GM21825 (cell line): ENCODE results near the gene RPL18.
"Not testable (repeated sequence)": the region's sequence is repeated elsewhere in the genome, so short reads cannot be mapped to it uniquely, and the experiment has no call there.

ENCODE experiments used
- ATAC-seq: cut with Tn5 transposase; IDR thresholded peaks from one replicate; pipeline ENCODE4 v1.9.1; 2021; ENCODE audit warnings: mild to moderate bottlenecking, moderate library complexity; ENCODE audit not compliant: unreplicated experiment

RPL18 gene

DNA sequence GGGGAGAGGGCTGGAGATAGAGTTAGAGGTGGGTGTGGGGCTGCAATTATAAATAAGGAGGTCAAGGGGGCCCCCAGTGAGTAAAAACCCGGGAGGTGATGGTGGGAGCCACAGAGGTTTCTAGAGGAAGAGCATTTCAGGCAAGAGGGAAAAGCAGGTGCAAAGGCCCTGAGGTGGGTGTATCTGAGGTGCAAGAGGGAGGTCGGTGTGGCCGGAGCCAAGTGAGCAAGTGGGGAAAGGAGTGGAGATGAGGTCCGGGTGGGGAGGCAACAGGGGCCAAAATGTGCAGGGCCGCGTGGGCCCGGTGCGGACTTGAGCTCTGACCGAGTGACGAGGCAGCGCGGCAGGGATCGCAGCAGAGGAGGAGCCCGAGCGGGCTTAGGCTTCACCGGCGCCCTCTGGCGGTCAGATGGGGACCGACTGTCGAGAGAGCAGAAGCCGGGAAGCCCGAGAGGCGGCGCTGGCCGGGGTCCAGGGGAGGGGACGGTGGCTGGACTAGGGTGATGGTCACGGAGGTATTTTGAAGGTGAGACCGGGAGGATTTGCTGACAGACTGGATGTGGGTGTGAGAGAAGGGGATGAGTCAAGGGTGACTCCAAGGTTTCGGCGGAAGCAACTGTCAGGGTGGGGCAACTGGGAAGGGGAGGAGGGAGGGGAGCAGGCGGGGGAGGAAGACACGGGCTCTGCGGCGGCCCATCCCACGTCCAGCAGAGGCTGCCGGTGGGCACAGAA lies 30.1 kb downstream of the RPL18 start:
- no peak for ATAC-seq

GRCh38 chr19:48587387-48587786 lies 31.6 kb downstream of the RPL18 start:
- ATAC-seq = no peak

DNA sequence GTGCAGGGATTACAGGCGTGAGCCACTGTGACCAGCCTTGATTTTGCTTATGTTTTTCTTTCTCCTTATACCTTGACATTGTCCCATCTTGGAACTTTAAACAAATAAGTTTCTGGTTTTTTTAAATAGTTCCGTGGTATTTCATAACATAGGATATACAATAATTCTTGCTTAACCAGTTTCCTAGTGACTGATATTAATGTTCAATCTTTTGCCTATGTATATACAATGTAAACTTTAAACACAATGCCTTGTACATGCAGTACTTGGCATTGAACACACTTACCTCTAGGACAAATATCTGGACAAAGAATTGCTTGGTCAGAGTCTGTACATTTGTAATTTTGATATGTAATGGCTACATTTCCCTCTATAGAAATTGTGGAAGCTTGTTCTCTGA lies 36.8 kb downstream of the RPL18 start:
- no peak for ATAC-seq

- ATAC-seq = no peak
Measured at GRCh38 chr19:48578891-48579290, 40.1 kb downstream of the RPL18 start.

- not testable (repeated sequence) for ATAC-seq
Measured at GRCh38 chr19:48577908-48578307, 41.1 kb downstream of the RPL18 start.

- ATAC-seq = no peak
Measured at GRCh38 chr19:48575931-48576622, 42.9 kb downstream of the RPL18 start.

GRCh38 chr19:48573163-48573505 lies 45.8 kb downstream of the RPL18 start:
- ATAC-seq = no peak

- no peak for ATAC-seq
Measured at GRCh38 chr19:48571378-48572162, 47.4 kb downstream of the RPL18 start.

DNA sequence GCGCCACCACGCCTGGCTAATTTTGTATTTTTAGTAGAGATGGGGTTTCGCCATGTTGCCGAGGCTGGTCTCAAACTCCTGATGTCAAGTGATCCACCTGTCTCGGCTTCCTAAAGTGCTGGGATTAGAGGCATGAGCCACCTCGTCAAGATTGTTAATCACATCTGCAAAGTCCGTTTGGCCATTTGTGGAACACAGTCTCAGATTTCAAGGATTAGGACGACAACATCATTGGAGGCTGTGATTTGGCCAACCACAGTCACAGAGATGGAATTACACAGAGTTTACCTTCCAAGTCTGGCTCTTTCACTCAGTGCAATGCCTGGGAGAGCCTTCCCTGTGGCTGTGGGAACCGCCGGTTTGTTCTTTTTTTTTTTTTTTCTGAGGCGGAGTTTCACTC lies 49.2 kb downstream of the RPL18 start:
- ATAC-seq = no peak

DNA sequence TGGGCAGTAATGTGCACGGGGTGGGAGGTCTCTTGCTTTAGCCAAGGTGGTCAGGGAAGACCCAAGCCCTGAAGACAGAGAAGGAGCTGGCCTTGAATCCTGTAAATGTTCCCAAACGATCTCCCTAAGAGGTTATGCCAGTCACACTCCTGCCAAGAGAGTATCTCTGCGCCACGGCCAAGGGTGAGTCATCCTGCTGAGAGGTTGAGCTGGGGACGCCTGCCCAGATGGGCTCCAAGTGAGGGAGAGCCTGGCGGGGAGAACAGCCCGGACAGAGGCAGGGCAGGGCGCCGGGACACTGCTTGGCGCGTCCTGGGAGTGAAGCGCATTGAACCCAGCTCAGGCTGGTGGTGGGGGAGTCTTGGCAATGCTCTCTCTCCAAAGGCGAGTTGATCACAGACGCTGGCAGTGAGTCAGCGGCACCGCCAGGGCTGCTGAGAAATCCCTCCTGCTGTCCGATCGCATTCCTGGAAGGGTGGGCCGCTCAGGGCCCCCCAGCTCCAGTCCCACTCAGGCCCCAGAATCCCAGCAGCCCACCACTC lies 50.6 kb downstream of the RPL18 start:
- no peak for ATAC-seq
